ENCODE measurements around the gene USF2. TPM values are rescaled to one million over a fixed set of nuclear protein-coding genes. Genes with fewer than 3 reads are reported as not detected.

USF2 gene
- polyA plus RNA-seq, 1 donor from 2014 or later: 107 TPM

DNA sequence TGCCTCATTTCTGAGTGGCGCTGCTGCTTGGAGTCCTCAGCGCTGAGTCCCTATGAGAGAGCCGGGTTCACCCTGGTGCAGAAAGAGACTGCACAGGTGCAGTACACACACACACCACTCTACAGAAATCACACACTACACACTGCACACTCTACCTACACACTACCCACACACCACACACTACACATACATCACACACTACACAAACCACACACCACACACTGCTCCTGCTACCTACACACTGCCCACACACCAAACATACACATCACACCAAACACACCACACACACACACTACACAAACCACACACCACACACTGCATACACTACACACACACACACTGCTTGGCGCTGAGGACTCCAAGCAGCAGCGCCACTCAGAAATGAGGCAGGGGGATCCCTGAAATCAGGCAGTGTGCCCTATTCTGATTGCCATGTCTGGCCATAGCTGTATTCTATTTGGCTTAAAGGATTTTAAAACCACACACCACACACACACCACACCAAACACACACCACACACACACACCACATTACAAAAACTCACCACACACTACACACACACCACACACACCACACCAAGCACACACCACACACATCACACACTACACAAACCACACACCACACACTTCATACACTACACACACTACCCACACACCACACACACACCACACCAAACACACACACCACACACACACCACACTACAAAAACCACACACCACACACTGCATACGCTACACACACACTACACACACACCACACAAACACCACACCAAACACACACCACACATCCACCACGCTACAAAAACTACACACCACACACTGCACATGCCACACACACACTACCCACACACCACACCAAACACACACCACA lies 28.1 kb downstream of the USF2 start:
- no peak overlapping the region for H2AFZ ChIP-seq (ENCODE audit: low read depth, low read length)
- no peak overlapping the region for H3K9ac ChIP-seq (ENCODE audit: low read length)
- H3K36me3 ChIP-seq (ENCODE audit: insufficient read depth, low read length): no peaks in the 10 kb centered on the region
- no peak overlapping the region for H3K4me3 ChIP-seq (ENCODE audit: low read length)
- no peaks in the 10 kb centered on the region for H3K27me3 ChIP-seq (ENCODE audit: insufficient read depth, low read depth, low read length)
- no peaks in the 10 kb centered on the region for H3F3A ChIP-seq (ENCODE audit: insufficient read depth, low read length, poor library complexity, severe bottlenecking)
- H4K20me1 ChIP-seq (ENCODE audit: insufficient read depth): no peaks in the 10 kb centered on the region
- TF ChIP-seq RAD21 (conservative IDR thresholded peaks at IDR 0.05): no peak
- TF ChIP-seq MXI1 (conservative IDR thresholded peaks at IDR 0.05; ENCODE audit: poor library complexity, severe bottlenecking): no peak
- no peak for TF ChIP-seq SMC3 (conservative IDR thresholded peaks at IDR 0.05; ENCODE audit: poor library complexity)
- no peak for TF ChIP-seq REST (IDR thresholded peaks at IDR 0.05; ENCODE audit: borderline replicate concordance)
- TF ChIP-seq CTCF (IDR thresholded peaks at IDR 0.05; ENCODE audit: poor library complexity, severe bottlenecking): no peak
- no peak for TF ChIP-seq EP300 (conservative IDR thresholded peaks at IDR 0.05; ENCODE audit: poor library complexity, severe bottlenecking)
- no peaks in the 10 kb centered on the region for H3K79me2 ChIP-seq (replicated peaks; ENCODE audit: insufficient read depth, low read length)
- H3K9me3 ChIP-seq (ENCODE audit: low read length): no peaks in the 10 kb centered on the region
- no peak overlapping the region for H3K4me2 ChIP-seq (ENCODE audit: low read length)
- H3K27ac ChIP-seq (ENCODE audit: low read length): no peak overlapping the region
- H3K9me2 ChIP-seq (ENCODE audit: insufficient read depth, low read length): no peaks in the 10 kb centered on the region

DNA sequence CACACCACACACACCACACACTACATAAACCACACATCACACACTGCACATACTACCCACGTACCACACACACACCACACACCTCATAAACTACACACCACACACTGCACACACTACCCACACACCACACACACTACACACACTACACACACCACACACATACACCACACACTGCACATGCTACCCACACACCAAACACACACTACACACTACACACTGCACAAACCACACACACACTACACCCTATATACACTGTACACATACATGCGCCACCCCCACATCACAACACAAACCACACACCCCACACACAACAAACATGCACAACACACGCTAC lies 28.7 kb downstream of the USF2 start:
- Histone ChIP-seq H3K9me2 (ENCODE audit: insufficient read depth, low read length) (no peaks in the 10 kb centered on the region), H3K4me2 (ENCODE audit: low read length) (no peak overlapping the region), H4K20me1 (ENCODE audit: insufficient read depth) (no peaks in the 10 kb centered on the region), H3K27ac (ENCODE audit: low read length) (no peak overlapping the region), H2AFZ (ENCODE audit: low read depth, low read length) (no peak overlapping the region), H3K79me2 (replicated peaks; ENCODE audit: insufficient read depth, low read length) (no peaks in the 10 kb centered on the region), H3K4me3 (ENCODE audit: low read length) (no peak overlapping the region), H3K27me3 (ENCODE audit: insufficient read depth, low read depth, low read length) (no peaks in the 10 kb centered on the region), H3K36me3 (ENCODE audit: insufficient read depth, low read length) (no peaks in the 10 kb centered on the region), H3F3A (ENCODE audit: insufficient read depth, low read length, poor library complexity, severe bottlenecking) (no peaks in the 10 kb centered on the region), H3K9me3 (ENCODE audit: low read length) (no peaks in the 10 kb centered on the region), H3K9ac (ENCODE audit: low read length) (no peak overlapping the region)
- TF ChIP-seq REST (IDR thresholded peaks at IDR 0.05; ENCODE audit: borderline replicate concordance) (no peak), RAD21 (conservative IDR thresholded peaks at IDR 0.05) (no peak), POLR2AphosphoS5 (IDR thresholded peaks at IDR 0.05) (no peak), SMC3 (conservative IDR thresholded peaks at IDR 0.05; ENCODE audit: poor library complexity) (no peak), EZH2 (IDR thresholded peaks at IDR 0.05; ENCODE audit: borderline replicate concordance, insufficient read depth, low read length, poor library complexity, severe bottlenecking) (no peak), EP300 (conservative IDR thresholded peaks at IDR 0.05; ENCODE audit: poor library complexity, severe bottlenecking) (no peak), CTCF (IDR thresholded peaks at IDR 0.05; ENCODE audit: poor library complexity, severe bottlenecking) (no peak), TAF1 (IDR thresholded peaks at IDR 0.05; ENCODE audit: low read depth) (no peak), MXI1 (conservative IDR thresholded peaks at IDR 0.05; ENCODE audit: poor library complexity, severe bottlenecking) (no peak)

Measured in neural cell (in vitro differentiated cells).